ENCODE results near the gene FTO. TPM values are rescaled to one million over a fixed set of nuclear protein-coding genes. Genes with fewer than 3 reads are reported as not detected.

Gene FTO
- total and polyA plus RNA-seq, 2 of the 13 experiments (the other 11 are each of a cell fraction or from before 2014, with no cell fraction given) = 41.6 to 55.8 TPM

GRCh38 chr16:53936052-53936451, 232.1 kb downstream of the FTO start (continued):
- TF ChIP-seq ZNF142 (CRISPR knock-in tag; IDR thresholded peaks at IDR 0.05) (no peak), ZNF547 (CRISPR knock-in tag; IDR thresholded peaks at IDR 0.05) (no peak), SOX13 (IDR thresholded peaks at IDR 0.05) (no peak), SOX13 (CRISPR knock-in tag; conservative IDR thresholded peaks at IDR 0.05 in 1 of 2, IDR thresholded peaks at IDR 0.05 in 1 of 2) (no peak), ZNF660 (CRISPR knock-in tag; IDR thresholded peaks at IDR 0.05; ENCODE audit: borderline replicate concordance, low read depth) (no peak), STAG1 (CRISPR knock-in tag; IDR thresholded peaks at IDR 0.05) (no peak), DRAP1 (CRISPR knock-in tag; IDR thresholded peaks at IDR 0.05) (no peak), ZNF205 (CRISPR knock-in tag; IDR thresholded peaks at IDR 0.05) (no peak)
